CD14-positive monocyte (primary cell): ENCODE measurements around the gene ASH1L. TPM values are rescaled to one million over a fixed set of nuclear protein-coding genes. Genes with fewer than 3 reads are reported as not detected.
A peak's percentile ranks its signal among the peaks of the same experiment; 100 is the strongest.

Source experiments
- DNase-seq, 3 donors: peaks; one replicate each; pipeline ENCODE4 v3.0.0-alpha.2; 2011 to 2022
- H2AFZ ChIP-seq: 2 replicates; pipeline ENCODE4 v1.6.0; 2012; ENCODE audit warnings: mild to moderate bottlenecking, low read depth, low read length, inconsistent platforms; ENCODE audit not compliant: insufficient read depth, poor library complexity, severe bottlenecking
- H3K27ac ChIP-seq, 2 donors: 1 replicate in 1 of 2; 2 replicates in 1 of 2; pipeline ENCODE4 v1.5.1; 2012 to 2013; ENCODE audit warnings: low read length in 2 of 2, control low read depth in 1 of 2, inconsistent platforms in 1 of 2, low read depth in 1 of 2, mild to moderate bottlenecking in 1 of 2
- H3K27me3 ChIP-seq, 2 donors: one replicate each; pipeline versions ENCODE4 v1.6.0 to v1.6.1; 2011 to 2013; ENCODE audit warnings: low read length in 2 of 2; ENCODE audit not compliant: control insufficient read depth in 2 of 2, insufficient read depth in 2 of 2
- H3K36me3 ChIP-seq, 2 donors: replicated peaks in 1 of 2; 1 replicate in 1 of 2; 2 replicates in 1 of 2; pipeline versions ENCODE4 v1.5.1 to v1.6.1; 2012 to 2013; ENCODE audit warnings: low read length in 2 of 2, control low read depth in 1 of 2, inconsistent platforms in 1 of 2, mild to moderate bottlenecking in 1 of 2; ENCODE audit not compliant: insufficient read depth in 2 of 2, control insufficient read depth in 1 of 2
- H3K4me1 ChIP-seq, 2 donors: 1 replicate in 1 of 2; 2 replicates in 1 of 2; pipeline versions ENCODE4 v1.5.1 to v1.6.1; 2012 to 2013; ENCODE audit warnings: low read length in 2 of 2, control low read depth in 1 of 2, inconsistent platforms in 1 of 2, mild to moderate bottlenecking in 1 of 2, moderate library complexity in 1 of 2; ENCODE audit not compliant: insufficient read depth in 2 of 2, control insufficient read depth in 1 of 2
- H3K4me2 ChIP-seq: replicated peaks from 2 replicates; pipeline ENCODE3; 2012; ENCODE audit warnings: low read length, moderate library complexity, mild to moderate bottlenecking; ENCODE audit not compliant: poor library complexity, severe bottlenecking; ENCODE audit errors: extremely low read depth
- H3K4me3 ChIP-seq, 3 experiments: fragments of 200-600 bp in 1 of 3; sonication (generic) in 1 of 3; replicated peaks in 1 of 3; 1 replicate in 2 of 3; 2 replicates in 1 of 3; pipeline ENCODE4 v1.5.1; 2011 to 2013; ENCODE audit warnings: low read length in 3 of 3, mild to moderate bottlenecking in 3 of 3, control low read depth in 2 of 3, low read depth in 2 of 3, inconsistent platforms in 1 of 3, moderate library complexity in 1 of 3
- H3K79me2 ChIP-seq: 2 replicates; pipeline ENCODE4 v1.6.0; 2012; ENCODE audit warnings: mild to moderate bottlenecking, control low read depth, inconsistent platforms, low read length, moderate library complexity; ENCODE audit not compliant: insufficient read depth
- H3K9ac ChIP-seq: 2 replicates; pipeline ENCODE4 v1.6.0; 2017; ENCODE audit warnings: low read length, mild to moderate bottlenecking; ENCODE audit not compliant: insufficient read depth, poor library complexity, severe bottlenecking
- H3K9me3 ChIP-seq, 2 donors: replicated peaks in 1 of 2; 1 replicate in 1 of 2; 2 replicates in 1 of 2; pipeline versions ENCODE4 v1.5.1 to v1.6.1; 2012 to 2013; ENCODE audit warnings: low read length in 2 of 2, control low read depth in 1 of 2; ENCODE audit not compliant: control insufficient read depth in 1 of 2, insufficient read depth in 1 of 2
- H4K20me1 ChIP-seq: 2 replicates; pipeline ENCODE4 v1.6.0; 2012; ENCODE audit warnings: mild to moderate bottlenecking, low read length, control low read depth, moderate library complexity; ENCODE audit not compliant: insufficient read depth
- H3K27ac Mint-ChIP-seq, 7 donors: one replicate each; pipeline ENCODE4 v1.8.0; 2020; ENCODE audit warnings: mild to moderate bottlenecking in 7 of 7, mixed read lengths in 7 of 7, moderate library complexity in 6 of 7, inconsistent platforms in 2 of 7
- H3K27me3 Mint-ChIP-seq, 3 donors: one replicate each; pipeline ENCODE4 v1.8.0; 2021 to 2022; ENCODE audit warnings: low read depth in 3 of 3, mild to moderate bottlenecking in 3 of 3, mixed read lengths in 3 of 3, moderate library complexity in 3 of 3, inconsistent platforms in 1 of 3
- H3K36me3 Mint-ChIP-seq, 2 donors: one replicate each; pipeline ENCODE4 v1.8.0; 2020; ENCODE audit warnings: mixed read lengths in 2 of 2, inconsistent platforms in 1 of 2, mild to moderate bottlenecking in 1 of 2
- H3K4me1 Mint-ChIP-seq: one replicate; pipeline ENCODE4 v1.8.0; 2020; ENCODE audit warnings: mild to moderate bottlenecking, mixed read lengths
- H3K4me3 Mint-ChIP-seq, 2 donors: one replicate each; pipeline ENCODE4 v1.8.0; 2020; ENCODE audit warnings: mild to moderate bottlenecking in 2 of 2, mixed read lengths in 2 of 2, moderate library complexity in 1 of 2
- H3K9me3 Mint-ChIP-seq, 7 donors: one replicate each; pipeline ENCODE4 v1.8.0; 2020 to 2022; ENCODE audit warnings: mixed read lengths in 7 of 7, mild to moderate bottlenecking in 6 of 7, moderate library complexity in 6 of 7, inconsistent platforms in 2 of 7
- whole genome bisulfite sequencing: methylation state at CpG from one replicate; pipeline ENCODE4 v1.1.5; 2013; ENCODE audit warnings: missing lambda C conversion rate; ENCODE audit not compliant: insufficient coverage; 5-methylcytosine and 5-hydroxymethylcytosine counted together
- intact Hi-C, 2 donors: fragments of 100-400 bp; cut with micrococcal nuclease; formaldehyde crosslinking; loops; one replicate each; pipeline versions ENCODE4 v1.15.0 to v1.15.1; 2023
- polyA plus RNA-seq, 3 donors: library from polyadenylated mRNA; depleted of rRNA in 1 of 3; unstranded in 2 of 3; stranded (reverse) in 1 of 3; fragments of 300-500 nt in 2 of 3; fragments of >200 nt in 1 of 3; fragmentation: Illumina TruSeq in 2 of 3; gene quantifications; 1 replicate in 2 of 3; 2 replicates in 1 of 3; pipeline ENCODE4 v1.2.3, GENCODE V29; 2012 to 2021
- TF ChIP-seq, protein P1 (sequence below): fragments of 200-600 bp; IDR thresholded peaks from one replicate; pipeline ENCODE4 v1.8.0; 2022; ENCODE audit warnings: antibody characterized with exemption, mild to moderate bottlenecking

Gene ASH1L
- polyA plus RNA-seq, 3 donors: 2.7 to 21.5 (median 5.6) TPM

- H3K36me3 ChIP-seq: peaks cover 0 to 24% of the 10 kb centered on the region in 2 donors
- TF ChIP-seq, protein P1, sequence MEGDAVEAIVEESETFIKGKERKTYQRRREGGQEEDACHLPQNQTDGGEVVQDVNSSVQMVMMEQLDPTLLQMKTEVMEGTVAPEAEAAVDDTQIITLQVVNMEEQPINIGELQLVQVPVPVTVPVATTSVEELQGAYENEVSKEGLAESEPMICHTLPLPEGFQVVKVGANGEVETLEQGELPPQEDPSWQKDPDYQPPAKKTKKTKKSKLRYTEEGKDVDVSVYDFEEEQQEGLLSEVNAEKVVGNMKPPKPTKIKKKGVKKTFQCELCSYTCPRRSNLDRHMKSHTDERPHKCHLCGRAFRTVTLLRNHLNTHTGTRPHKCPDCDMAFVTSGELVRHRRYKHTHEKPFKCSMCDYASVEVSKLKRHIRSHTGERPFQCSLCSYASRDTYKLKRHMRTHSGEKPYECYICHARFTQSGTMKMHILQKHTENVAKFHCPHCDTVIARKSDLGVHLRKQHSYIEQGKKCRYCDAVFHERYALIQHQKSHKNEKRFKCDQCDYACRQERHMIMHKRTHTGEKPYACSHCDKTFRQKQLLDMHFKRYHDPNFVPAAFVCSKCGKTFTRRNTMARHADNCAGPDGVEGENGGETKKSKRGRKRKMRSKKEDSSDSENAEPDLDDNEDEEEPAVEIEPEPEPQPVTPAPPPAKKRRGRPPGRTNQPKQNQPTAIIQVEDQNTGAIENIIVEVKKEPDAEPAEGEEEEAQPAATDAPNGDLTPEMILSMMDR: no peak
- H3K4me1 ChIP-seq: no peaks in the 10 kb centered on the region
- H3K27ac ChIP-seq: peak overlapping the region in 1 of 2 donors; percentile 48
- no peak overlapping the region for H3K4me3 ChIP-seq
- Mint-ChIP-seq H3K4me3 (no peak overlapping the region), H3K9me3 (no peaks in the 10 kb centered on the region), H3K4me1 (peaks cover 20% of the 10 kb centered on the region), H3K27me3 (peaks cover 0 to 2% (median 0%) of the 10 kb centered on the region in 3 donors), H3K36me3 (peaks cover 30 to 31% of the 10 kb centered on the region in 2 donors), H3K27ac (peak overlapping the region in 2 of 7 donors; percentile 12 to 21)
- H3K9ac ChIP-seq: no peak overlapping the region
- WGBS: 6% methylated on average over 3 of the region's 4 CpGs
- intact Hi-C loops: no loop called here
- DNase-seq: no peak
- peaks cover 96% of the 10 kb centered on the region for H4K20me1 ChIP-seq
- no peak overlapping the region for H2AFZ ChIP-seq
- no peaks in the 10 kb centered on the region for H3K9me3 ChIP-seq
- peaks cover 92% of the 10 kb centered on the region for H3K79me2 ChIP-seq
- no peaks in the 10 kb centered on the region for H3K27me3 ChIP-seq
- H3K4me2 ChIP-seq: no peak overlapping the region
Measured at GRCh38 chr1:155518484-155518883, 44.1 kb downstream of the ASH1L start.

DNA sequence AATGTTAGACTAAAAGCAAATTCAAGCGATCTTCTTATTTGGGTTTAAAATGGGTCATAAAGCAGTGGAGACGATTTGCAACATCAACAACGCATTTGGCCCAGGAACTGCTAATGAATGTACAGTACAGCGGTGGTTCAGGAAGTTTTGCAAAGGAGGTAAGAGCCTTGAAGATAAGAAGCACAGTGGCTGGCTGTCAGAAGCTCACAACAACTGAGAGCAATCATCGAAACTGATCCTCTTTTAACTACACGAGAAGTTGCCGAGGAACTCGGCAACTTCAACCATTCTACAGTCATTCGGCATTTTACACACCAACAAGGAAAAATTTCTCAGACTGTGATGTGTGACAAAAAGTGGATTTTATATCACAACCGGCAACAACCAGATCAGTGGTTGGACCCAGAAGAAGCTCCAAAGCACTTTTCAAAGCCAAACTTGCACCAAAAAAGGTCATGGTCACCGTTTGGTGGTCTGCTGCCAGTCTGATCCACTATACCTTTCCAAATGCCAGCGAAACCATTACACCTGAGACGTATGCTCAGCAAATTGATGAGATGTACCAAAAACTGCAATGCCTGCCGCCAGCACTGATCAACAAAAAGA, 47.9 kb downstream of the ASH1L start:
- intact Hi-C loops: no loop called here
- Histone ChIP-seq H3K27ac (peak overlapping the region in 1 of 2 donors; percentile 39), H3K4me3 (no peak overlapping the region), H2AFZ (no peak overlapping the region), H3K4me2 (no peak overlapping the region), H3K4me1 (peaks cover 0 to 3% of the 10 kb centered on the region in 2 donors), H3K9me3 (no peaks in the 10 kb centered on the region), H3K79me2 (peaks cover 95% of the 10 kb centered on the region), H3K9ac (no peak overlapping the region), H4K20me1 (peaks cover 91% of the 10 kb centered on the region), H3K27me3 (no peaks in the 10 kb centered on the region), H3K36me3 (peaks cover 8 to 21% of the 10 kb centered on the region in 2 donors)
- peaks cover 0 to under 1% (median 0%) of the 10 kb centered on the region in 3 donors for H3K27me3 Mint-ChIP-seq
- no peak for DNase-seq
- 68% methylated on average over 7 of the region's 14 CpGs for WGBS
- H3K36me3 Mint-ChIP-seq: peaks cover 27 to 33% of the 10 kb centered on the region in 2 donors
- peaks cover 28% of the 10 kb centered on the region for H3K4me1 Mint-ChIP-seq
- H3K9me3 Mint-ChIP-seq: peaks cover 0 to 6% (median 3%) of the 10 kb centered on the region in 7 donors
- H3K27ac Mint-ChIP-seq: peak overlapping the region in 4 of 7 donors; percentile 16 to 67 (median 48)
- TF ChIP-seq, protein P1: no peak
- no peak overlapping the region for H3K4me3 Mint-ChIP-seq
